ENCODE measurements around the gene CHRNA4.

- TF ChIP-seq POLR2A (IDR thresholded peaks at IDR 0.05), result no peak
- TF ChIP-seq CTCF (IDR thresholded peaks at IDR 0.05), result no peak
Measured at GRCh38 chr20:63337786-63338420, 23.2 kb downstream of the CHRNA4 start.

All from right lobe of liver (tissue), 4 donors.